HG03175 (cell line): ENCODE data around the gene RSAD2.
"Not testable (repeated sequence)": the region's sequence is repeated elsewhere in the genome, so short reads cannot be mapped to it uniquely, and the experiment has no call there.

ENCODE experiments used
- ATAC-seq: cut with Tn5 transposase; IDR thresholded peaks from one replicate; pipeline ENCODE4 v1.9.1; 2021; ENCODE audit warnings: mild to moderate bottlenecking, moderate library complexity; ENCODE audit not compliant: unreplicated experiment

Gene RSAD2

GRCh38 chr2:6902581-6902980, 25.0 kb downstream of the RSAD2 start:
- not testable (repeated sequence) for ATAC-seq

- no peak for ATAC-seq
Measured at GRCh38 chr2:6905668-6906067, 28.1 kb downstream of the RSAD2 start.

GRCh38 chr2:6906165-6906741, 28.7 kb downstream of the RSAD2 start:
- no peak for ATAC-seq

GRCh38 chr2:6908291-6908690, 30.7 kb downstream of the RSAD2 start:
- no peak for ATAC-seq

GRCh38 chr2:6909431-6910385, 32.1 kb downstream of the RSAD2 start:
- peak; percentile 98 for ATAC-seq

GRCh38 chr2:6911721-6912120, 34.1 kb downstream of the RSAD2 start:
- ATAC-seq: no peak

- no peak for ATAC-seq
Measured at GRCh38 chr2:6913415-6914157, 36.0 kb downstream of the RSAD2 start.

GRCh38 chr2:6914828-6915227, 37.3 kb downstream of the RSAD2 start:
- ATAC-seq: no peak

- ATAC-seq: no peak
Measured at GRCh38 chr2:6915399-6915798, 37.8 kb downstream of the RSAD2 start.

- no peak for ATAC-seq
Measured at GRCh38 chr2:6916224-6916623, 38.6 kb downstream of the RSAD2 start.

- no peak for ATAC-seq
Measured at GRCh38 chr2:6916736-6917070, 39.1 kb downstream of the RSAD2 start.

GRCh38 chr2:6917071-6917760, 39.6 kb downstream of the RSAD2 start, which contains the start of gene RNF144A:
Gene RNF144A, plus strand, starts transcription at chr2:6917412. Its CDS starts 79,515 bp downstream, at chr2:6996927.
- ATAC-seq: peak; percentile 84

- peak; percentile 30 for ATAC-seq
Measured at GRCh38 chr2:6917761-6918421, 40.3 kb downstream of the RSAD2 start.

GRCh38 chr2:6919901-6920742, 42.5 kb downstream of the RSAD2 start:
- ATAC-seq: no peak

GRCh38 chr2:6920743-6921064, 43.1 kb downstream of the RSAD2 start:
- no peak for ATAC-seq

- ATAC-seq: no peak
Measured at GRCh38 chr2:6921321-6921922, 43.8 kb downstream of the RSAD2 start.

GRCh38 chr2:6922201-6922656, 44.7 kb downstream of the RSAD2 start:
- ATAC-seq: no peak

GRCh38 chr2:6923319-6923718, 45.7 kb downstream of the RSAD2 start:
- ATAC-seq: no peak
